Activated B cell treated with CpG ODN at 0.5 μM for 24 hours (primary cell): Measurements from ENCODE around the gene LRRK2. TPM values are rescaled to one million over a fixed set of nuclear protein-coding genes. Genes with fewer than 3 reads are reported as not detected.

Experiments used
- ATAC-seq: fragments of 200-7000 bp; cut with Tn5 transposase; one replicate; pipeline ENCODE4 v1.10.0; 2021; ENCODE audit warnings: low read depth, mild to moderate bottlenecking, moderate library complexity
- CTCF ChIA-PET: fragments of 350-600 bp; sonication (Branson Sonifier 250); formaldehyde crosslinking; loops from one replicate; lab custom pipeline; 2021; ENCODE audit warnings: antibody characterized with exemption; lab: Charles Lee
- POLR2A ChIA-PET: fragments of 350-600 bp; sonication (Branson Sonifier 250); formaldehyde crosslinking; loops from one replicate; lab custom pipeline; 2021; ENCODE audit warnings: antibody characterized with exemption; lab: Charles Lee
- DNase-seq: peaks from one replicate; pipeline ENCODE4 v3.0.0; 2022
- H3K27ac Mint-ChIP-seq: one replicate; pipeline ENCODE4 v1.8.0; 2020; ENCODE audit warnings: mixed read lengths
- H3K27me3 Mint-ChIP-seq: one replicate; pipeline ENCODE4 v1.8.0; 2021; ENCODE audit warnings: mixed read lengths
- H3K36me3 Mint-ChIP-seq: one replicate; pipeline ENCODE4 v1.8.0; 2021; ENCODE audit warnings: low read depth, mixed read lengths
- H3K4me1 Mint-ChIP-seq: one replicate; pipeline ENCODE4 v1.8.0; 2021; ENCODE audit warnings: mixed read lengths
- H3K4me3 Mint-ChIP-seq: one replicate; pipeline ENCODE4 v1.8.0; 2020; ENCODE audit warnings: mild to moderate bottlenecking, mixed read lengths
- H3K9me3 Mint-ChIP-seq: one replicate; pipeline ENCODE4 v1.8.0; 2020; ENCODE audit warnings: mixed read lengths
- intact Hi-C: fragments of 100-400 bp; cut with micrococcal nuclease; formaldehyde crosslinking; loops from one replicate; pipeline ENCODE4 v1.15.1; 2024
- total RNA-seq: library from RNA; stranded (reverse); gene quantifications from 2 replicates; pipeline ENCODE4 v1.2.3, GENCODE V29; 2022
- TF ChIP-seq, protein P1 (sequence below): fragments of 200-600 bp; IDR thresholded peaks from one replicate; pipeline ENCODE4 v1.8.0; 2022; ENCODE audit warnings: antibody characterized with exemption, mild to moderate bottlenecking

LRRK2 gene
- total RNA-seq, 1 donor from 2014 or later = 71.7 TPM

DNA sequence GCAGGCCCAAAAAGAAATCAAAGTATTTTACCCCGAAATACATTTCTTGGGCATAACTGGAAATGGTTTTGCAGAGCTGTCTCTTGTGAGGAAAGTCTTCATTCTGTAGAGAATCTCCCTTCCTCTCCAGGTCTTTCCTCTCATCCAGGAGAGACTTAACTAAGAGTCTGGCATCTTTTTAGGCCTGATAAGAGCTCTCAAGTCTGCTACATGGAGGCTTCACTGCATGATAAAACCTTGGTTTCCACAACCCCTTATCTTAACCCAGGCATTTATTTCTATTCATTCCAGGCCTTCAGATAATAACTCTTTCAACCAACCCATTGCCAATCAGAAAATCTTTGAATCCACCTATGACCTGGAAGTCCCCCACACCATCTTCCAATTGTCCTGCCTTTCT, 41.1 kb upstream of the LRRK2 start:
- intact Hi-C loops = no loop called here
- Mint-ChIP-seq H3K36me3 (no peaks in the 10 kb centered on the region), H3K27me3 (no peaks in the 10 kb centered on the region), H3K9me3 (peaks cover 3% of the 10 kb centered on the region), H3K4me1 (no peaks in the 10 kb centered on the region), H3K4me3 (no peak overlapping the region), H3K27ac (no peak overlapping the region)
- TF ChIP-seq, protein P1, sequence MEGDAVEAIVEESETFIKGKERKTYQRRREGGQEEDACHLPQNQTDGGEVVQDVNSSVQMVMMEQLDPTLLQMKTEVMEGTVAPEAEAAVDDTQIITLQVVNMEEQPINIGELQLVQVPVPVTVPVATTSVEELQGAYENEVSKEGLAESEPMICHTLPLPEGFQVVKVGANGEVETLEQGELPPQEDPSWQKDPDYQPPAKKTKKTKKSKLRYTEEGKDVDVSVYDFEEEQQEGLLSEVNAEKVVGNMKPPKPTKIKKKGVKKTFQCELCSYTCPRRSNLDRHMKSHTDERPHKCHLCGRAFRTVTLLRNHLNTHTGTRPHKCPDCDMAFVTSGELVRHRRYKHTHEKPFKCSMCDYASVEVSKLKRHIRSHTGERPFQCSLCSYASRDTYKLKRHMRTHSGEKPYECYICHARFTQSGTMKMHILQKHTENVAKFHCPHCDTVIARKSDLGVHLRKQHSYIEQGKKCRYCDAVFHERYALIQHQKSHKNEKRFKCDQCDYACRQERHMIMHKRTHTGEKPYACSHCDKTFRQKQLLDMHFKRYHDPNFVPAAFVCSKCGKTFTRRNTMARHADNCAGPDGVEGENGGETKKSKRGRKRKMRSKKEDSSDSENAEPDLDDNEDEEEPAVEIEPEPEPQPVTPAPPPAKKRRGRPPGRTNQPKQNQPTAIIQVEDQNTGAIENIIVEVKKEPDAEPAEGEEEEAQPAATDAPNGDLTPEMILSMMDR = no peak
- CTCF ChIA-PET = no interaction called here
- no peak for ATAC-seq
- DNase-seq = no peak
- POLR2A ChIA-PET = no interaction called here

DNA sequence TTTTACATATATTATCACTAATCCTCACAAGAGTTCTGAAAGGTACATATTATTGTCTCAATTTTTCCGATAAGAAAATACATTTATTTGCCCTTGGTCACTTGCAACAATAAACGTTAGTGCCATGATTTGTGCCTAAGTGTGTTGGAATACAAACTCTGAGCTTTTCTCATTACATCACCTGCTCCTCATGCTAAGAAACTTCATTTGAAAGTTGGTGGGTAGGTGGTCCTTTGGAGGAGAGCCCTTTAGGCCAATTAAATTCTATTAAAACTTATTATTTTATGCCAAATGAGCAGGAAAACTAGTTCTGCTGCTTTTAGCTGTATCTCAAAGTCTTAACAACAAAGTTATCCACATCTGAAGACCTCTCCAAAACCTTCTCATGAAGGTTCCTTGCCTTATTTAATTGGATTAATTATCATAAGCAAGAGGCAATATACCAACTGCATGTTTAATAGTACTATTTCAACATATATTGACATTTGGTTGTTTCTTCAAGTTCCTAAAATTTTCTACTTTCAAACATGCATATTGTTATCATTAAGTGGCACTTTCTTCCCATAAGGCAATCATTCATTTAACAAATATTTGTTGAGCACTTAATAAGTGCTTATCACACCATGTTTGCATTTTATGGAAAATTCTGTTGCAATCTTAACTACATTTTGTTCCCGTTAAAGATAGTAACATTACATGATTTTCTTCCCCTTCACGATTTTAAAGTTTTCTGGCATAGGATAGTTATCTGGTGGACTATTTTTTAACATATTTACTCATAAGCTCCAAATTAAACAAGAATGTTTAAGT, 40.1 kb upstream of the LRRK2 start:
- H3K9me3 Mint-ChIP-seq = peaks cover 3% of the 10 kb centered on the region
- no peak overlapping the region for H3K27ac Mint-ChIP-seq
- DNase-seq = no peak
- H3K4me1 Mint-ChIP-seq = no peaks in the 10 kb centered on the region
- TF ChIP-seq, protein P1 = no peak
- no peak for ATAC-seq
- H3K27me3 Mint-ChIP-seq = no peaks in the 10 kb centered on the region
- intact Hi-C loops = no loop called here
- no peak overlapping the region for H3K4me3 Mint-ChIP-seq
- ChIA-PET POLR2A (interaction anchor here (0.6 kb wide), 1 partner anchor 76 kb away, joined by 3 read pairs; no protein-coding TSS in a partner anchor), CTCF (no interaction called here)
- no peaks in the 10 kb centered on the region for H3K36me3 Mint-ChIP-seq

DNA sequence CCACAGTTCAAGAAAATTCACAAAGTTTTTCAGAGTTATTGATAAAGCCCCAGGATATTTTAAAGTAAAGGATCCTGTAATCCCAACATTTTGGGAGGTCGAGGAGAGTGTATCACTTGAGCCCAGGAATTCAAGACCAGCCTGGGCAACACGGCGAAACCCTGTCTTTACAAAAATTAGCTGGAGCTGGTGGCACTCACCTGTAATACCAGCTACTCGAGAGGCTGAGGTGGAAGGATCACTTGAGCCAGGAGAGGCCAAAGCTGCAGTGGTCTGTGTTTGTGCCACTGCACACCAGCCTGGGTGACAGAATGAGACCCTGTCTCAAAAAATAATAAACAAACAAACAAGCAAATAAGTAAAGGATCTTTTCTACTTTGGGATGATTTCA, 39.5 kb upstream of the LRRK2 start:
- DNase-seq (no peak), ATAC-seq (no peak)
- Mint-ChIP-seq H3K9me3 (peaks cover 2% of the 10 kb centered on the region), H3K27me3 (no peaks in the 10 kb centered on the region), H3K27ac (no peak overlapping the region), H3K4me1 (no peaks in the 10 kb centered on the region), H3K4me3 (no peak overlapping the region), H3K36me3 (no peaks in the 10 kb centered on the region)
- CTCF ChIA-PET = no interaction called here
- intact Hi-C loops = no loop called here
- POLR2A ChIA-PET = interaction anchor here (0.6 kb wide), 1 partner anchor 77 kb away, joined by 3 read pairs; no protein-coding TSS in a partner anchor
- TF ChIP-seq, protein P1 = no peak

DNA sequence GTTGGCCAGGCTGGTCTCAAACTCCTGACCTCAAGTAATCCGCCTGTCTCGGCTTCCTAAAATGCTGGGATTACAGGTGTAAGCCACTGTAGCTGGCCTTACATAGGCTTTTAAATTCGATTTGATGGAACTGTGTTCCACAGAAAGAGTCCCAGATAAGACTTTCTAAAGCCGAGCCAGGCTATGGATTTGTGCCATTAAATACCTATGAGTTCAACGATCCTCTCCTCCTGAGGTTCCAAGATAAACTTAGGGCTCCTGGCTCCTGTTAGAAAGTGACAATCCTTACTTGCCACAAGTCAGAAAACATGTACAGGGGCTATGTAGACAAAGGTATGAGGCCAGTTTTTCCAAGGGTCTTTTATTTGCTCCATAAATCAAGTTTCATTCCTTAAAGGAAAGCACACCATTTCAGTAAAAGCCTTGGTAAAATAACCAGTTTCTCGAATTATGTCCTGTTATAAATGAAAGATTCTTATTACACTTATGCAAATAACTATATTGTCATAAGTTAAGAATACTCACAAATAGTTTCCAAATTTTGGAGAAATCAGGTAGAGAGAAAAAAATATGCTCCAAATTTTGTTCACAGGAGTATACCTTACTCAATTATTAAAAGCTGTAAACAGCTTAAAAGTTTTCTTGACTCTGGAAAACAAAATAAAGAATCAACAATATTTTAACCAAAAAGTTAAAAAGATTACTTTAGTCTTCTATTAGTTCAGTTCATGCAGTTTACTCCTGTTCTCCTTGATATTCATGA, 36.1 kb upstream of the LRRK2 start:
- ChIA-PET CTCF (no interaction called here), POLR2A (no interaction called here)
- no peak overlapping the region for H3K27ac Mint-ChIP-seq
- no peak overlapping the region for H3K4me3 Mint-ChIP-seq
- ATAC-seq (no peak), DNase-seq (no peak)
- TF ChIP-seq, protein P1 = no peak
- intact Hi-C loops = no loop called here
- H3K9me3 Mint-ChIP-seq = no peaks in the 10 kb centered on the region
- H3K36me3 Mint-ChIP-seq = no peaks in the 10 kb centered on the region
- H3K4me1 Mint-ChIP-seq = peaks cover 18% of the 10 kb centered on the region
- H3K27me3 Mint-ChIP-seq = no peaks in the 10 kb centered on the region
